Endothelial cell of hepatic sinusoid (primary cell): ENCODE data around the gene SHISA9.
"Not testable (repeated sequence)": the region's sequence is repeated elsewhere in the genome, so short reads cannot be mapped to it uniquely, and the experiment has no call there.

ENCODE experiments used
- in situ Hi-C: cut with HindIII; loops from 2 replicates; pipeline ENCODE4 v1.10.0; 2017; ENCODE audit warnings: low sequenced_read_pairs

Gene SHISA9

DNA sequence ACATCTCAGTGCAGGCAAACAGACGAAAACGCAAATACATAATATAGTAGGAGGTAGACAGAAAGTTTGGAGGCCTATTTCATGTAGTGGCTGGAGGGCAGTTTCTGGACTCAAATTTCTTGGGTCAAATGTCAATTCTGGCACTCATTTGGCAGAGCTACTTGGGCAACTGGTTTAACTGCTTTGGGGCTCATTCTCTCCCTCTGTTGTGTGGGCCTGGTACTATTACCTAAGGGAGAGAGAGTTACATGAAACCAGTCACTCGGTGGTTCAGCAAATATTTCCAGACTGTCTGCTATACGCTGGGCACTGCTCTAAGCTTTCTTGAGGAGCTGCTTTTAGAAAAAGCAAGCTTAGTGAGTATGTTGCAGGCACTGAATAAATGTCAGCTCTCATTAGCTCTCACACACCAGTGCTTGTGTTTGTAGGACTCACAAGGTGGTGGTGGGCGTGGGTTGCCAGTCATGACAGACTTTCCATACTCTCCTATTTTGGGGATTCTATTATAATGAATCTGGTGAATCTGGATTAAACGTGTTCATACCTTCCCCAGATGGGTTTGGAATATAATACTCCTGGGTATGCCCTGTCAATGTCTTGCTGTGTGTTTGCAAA, 1.8 kb upstream of the SHISA9 start:
- in situ Hi-C loops: no loop called here

DNA sequence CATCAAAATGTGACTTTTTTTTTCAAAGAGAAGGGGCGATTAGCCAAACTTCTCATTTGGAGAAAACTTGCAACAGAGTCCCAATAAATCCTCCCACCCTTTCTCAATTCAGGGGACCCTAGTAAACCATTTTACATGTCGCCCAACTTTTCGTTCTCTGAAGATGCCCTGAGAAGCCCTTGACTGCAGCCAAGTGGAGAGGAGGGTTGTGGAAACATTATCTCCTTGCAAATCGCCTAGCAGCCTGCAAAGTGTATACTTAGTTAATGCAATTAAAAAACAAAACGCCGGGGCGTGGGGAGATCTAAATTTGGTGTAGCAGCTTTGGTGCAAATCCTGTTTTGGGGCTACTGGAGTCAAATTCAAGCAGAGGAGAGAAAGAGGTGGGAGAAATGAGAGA, 1.2 kb upstream of the SHISA9 start:
- in situ Hi-C loops: no loop called here

DNA sequence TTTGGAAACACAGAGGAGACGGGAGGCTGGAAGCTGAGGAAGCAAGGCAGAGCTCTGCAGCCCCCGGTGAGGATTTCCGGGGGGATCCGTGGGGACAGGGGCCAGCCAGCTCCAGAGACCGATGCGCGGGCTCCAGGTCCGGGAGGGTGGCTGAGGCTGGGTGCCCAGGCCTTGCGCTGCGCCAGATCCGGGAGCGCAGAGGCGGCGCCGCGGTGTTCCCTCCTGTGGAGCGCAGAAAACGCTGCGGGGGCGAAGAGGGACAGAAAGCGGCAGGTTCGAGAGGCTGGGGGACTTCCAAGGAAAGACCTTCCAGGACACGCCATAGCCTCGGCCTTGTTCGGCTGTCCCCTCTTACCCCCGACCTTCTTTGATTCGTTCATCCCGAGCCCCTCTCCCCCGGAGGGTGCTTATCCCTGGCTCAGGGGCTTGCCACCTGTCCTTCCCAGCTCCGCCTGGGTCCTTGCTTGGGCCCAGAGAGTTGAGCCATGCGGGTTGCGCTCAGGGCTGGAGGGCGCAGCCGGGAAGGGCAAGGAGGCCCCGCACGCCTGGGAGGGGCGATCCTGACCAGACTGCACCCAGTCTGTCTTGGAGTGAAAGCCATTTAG, 697 bp upstream of the SHISA9 start:
- in situ Hi-C loops: no loop called here

DNA sequence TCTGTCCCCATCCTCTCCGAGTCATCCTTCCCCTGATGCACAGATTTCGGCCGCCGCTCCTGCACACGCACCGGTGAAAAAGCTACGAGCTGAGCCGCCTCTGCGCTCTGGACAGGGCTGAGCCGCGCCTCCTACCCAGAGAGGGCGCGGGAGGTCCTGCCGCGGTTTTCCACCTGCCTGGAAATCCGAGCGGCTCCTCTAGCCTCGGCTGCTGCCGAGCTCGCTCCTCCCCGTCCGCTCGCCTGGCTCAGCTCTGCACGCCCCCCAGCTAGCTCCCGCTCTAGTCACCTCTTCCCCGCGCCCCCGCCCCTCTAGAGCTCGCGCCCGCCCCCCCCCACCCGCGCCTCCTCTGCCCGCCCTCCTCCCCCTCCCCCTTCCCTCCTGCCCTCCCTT, 198 bp upstream of the SHISA9 start:
- in situ Hi-C loops: no loop called here

DNA sequence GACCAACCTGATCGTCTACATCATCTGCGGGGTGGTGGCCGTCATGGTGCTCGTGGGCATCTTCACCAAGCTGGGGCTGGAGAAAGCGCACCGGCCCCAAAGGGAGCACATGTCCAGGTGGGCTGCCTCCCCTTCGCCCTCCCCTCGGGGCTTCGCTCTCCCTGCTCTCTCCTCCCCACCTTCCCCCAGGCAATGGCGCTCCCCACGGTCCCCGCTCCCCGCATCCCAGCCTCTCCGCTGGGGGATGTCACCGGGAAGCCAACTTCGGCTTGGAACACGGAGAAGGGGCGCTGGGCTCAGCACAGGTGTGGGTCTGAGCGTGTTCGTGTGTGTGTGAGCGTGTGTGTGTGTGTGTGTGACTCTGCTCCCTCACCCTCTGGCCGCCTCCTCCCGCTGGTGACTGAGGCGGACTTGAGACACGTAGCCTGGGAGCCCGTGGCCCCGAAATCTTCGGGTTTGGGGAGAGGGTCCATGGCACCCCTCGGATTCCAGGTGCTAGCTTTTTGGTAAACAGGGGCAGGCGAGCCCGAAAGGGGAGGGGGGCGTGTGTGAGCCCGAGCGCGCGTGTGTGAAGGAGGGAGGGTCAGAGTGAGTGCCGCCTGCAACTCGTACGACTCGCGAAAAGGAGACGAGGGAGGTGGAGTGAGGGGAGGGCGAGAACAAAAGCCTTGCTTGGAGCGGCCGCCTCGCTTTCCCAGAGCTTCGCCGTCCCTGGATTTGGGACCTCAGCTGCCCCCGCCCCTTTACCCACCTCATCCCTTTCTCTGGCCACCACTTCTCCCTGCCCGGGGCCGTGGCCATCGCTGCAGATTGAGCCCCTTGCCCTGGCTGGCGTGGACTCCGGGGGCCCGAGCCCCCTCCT, 1.3 kb downstream of the SHISA9 start:
- in situ Hi-C loops: no loop called here

DNA sequence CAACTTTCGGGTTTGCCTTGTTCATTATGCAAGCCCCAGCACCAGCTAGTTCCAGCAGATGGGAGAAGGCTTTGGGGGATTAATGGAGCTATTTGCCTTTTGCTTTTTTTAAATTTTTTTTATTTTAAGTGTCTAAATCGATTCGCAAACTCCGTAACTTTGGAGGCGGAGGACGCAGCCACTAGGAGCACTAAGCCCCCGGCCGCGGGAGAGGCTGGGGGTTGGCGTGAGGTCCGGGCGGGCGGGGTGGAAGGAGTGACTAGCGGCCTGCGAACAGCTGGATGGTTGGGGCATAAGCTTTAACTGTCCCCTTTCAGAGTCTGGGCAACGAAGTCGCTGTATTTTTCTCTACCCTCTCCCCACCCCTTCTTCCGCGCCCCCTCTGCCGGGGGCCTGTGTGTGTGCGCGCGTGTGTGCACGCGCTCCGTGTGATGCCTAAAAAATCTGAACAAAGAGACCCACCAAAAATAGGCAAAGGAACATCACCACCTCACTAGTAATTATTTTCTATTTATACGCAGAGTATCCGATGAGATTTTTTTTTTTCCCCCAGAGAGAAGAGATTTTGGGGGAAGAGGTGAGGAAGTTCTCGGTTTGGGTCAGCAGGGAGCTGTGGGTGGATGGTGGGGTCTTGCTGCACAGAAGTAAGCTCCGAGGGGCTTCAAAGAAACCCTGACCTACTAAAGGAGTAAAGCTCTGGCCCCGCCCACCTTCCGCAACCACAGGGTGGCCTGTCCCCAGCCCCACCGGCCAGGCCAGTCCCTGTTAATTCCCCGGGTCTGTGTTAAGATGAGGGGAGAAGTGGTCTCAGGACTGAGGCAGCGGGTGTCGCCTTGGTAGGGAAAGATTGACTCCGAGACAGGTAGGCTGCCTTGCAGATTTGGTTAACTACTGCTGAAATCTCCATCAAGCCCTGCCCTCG, 2.3 kb downstream of the SHISA9 start:
- in situ Hi-C loops: no loop called here

DNA sequence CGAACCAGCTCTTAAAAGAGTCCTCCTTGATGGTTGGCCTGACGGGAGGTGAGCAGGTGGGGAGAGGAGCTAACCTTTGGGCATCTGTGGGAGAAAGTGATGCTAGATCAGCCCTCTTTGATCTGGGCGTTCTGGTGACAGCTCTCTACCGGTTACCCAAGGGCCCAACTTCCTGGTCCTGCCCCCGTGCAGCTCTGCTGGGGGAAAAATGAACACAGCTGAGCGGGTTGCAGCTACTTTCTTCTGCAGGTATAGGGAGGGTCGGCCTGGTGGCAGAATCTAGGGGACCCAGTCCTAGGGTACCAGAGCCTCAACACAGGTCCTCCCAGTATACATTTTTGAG, 2.9 kb downstream of the SHISA9 start:
- in situ Hi-C loops: no loop called here

DNA sequence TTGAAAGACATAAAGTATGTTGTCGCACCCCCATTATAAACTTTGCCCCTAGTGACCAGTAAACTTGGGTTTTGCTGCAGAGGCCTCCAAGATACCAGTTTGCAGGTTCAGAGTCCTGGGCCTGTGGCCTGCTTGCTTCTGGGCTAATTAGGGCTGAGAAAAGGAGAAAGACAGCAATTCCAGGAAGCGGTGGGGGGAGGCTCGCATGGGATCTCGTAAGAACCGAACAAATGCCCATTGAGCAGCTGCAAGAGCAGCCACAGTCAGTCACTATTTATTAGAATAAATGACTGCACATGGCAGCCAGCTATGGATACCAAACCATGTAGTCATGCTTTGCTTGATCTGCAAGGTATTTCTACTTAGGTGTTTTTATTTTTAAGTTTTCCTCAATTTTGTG, 4.9 kb downstream of the SHISA9 start:
- in situ Hi-C loops: no loop called here

DNA sequence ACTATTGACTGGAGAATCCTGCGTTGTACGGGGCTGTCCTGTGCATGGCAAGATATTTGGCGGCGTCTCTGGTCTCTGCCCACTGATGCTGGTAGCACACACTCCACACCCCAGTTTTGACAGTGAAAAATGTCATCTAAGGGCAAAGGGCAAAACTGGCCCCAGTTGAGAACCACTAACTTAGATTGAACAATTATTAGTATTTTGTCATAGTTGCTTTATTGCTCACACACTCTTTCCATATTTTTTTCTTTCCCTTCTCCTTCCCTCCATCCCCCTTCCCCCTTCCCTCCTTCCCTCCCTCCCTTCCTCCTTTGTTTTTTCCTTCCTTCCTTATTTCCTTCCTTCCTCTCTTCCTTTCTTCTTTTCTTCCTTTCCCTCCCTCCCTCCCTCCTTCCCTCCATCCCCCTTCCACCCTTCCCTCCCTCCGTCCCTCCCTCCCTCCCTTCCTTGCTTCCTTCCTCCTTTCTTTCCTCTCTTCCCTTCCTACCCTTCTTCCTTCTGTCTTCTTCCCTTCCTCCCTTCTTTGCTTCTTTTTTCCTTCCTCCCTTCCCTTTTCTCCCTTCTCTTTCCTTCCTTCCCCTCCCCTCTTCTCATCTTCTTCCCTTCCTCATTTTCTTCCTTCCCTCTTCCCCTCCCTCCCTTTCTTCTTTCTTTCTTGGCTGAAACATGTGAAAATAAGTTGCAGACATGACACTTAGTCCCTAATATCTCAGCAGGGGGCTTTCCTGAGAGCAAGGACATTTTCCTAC, 5.5 kb downstream of the SHISA9 start:
- in situ Hi-C loops: no loop called here

DNA sequence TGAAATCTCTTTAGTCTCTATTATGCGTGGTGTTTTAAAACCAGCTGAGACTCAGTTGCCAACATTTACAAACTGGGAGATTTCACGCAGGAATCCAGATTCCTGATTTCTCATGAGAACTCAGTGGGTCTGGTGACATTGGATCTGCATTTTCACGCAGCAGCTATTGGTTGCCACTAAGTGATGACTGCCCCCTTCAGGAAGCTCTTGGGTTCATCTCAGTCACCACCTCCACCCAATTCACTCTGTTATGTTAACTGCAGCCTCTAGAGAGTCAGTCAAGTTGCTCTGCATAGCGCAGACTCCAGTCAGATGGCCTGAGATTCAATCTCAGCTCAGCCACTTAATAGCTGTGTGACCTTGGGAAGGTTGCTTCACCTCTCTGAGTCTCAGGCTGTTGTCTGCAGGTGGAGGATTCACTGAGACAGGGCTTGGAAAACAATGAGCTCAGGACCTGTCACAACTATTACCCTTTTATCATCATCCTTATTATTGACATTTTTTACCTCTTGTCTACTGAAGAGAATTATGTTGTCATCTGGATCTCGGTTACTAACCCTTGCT, 6.4 kb downstream of the SHISA9 start:
- in situ Hi-C loops: no loop called here

DNA sequence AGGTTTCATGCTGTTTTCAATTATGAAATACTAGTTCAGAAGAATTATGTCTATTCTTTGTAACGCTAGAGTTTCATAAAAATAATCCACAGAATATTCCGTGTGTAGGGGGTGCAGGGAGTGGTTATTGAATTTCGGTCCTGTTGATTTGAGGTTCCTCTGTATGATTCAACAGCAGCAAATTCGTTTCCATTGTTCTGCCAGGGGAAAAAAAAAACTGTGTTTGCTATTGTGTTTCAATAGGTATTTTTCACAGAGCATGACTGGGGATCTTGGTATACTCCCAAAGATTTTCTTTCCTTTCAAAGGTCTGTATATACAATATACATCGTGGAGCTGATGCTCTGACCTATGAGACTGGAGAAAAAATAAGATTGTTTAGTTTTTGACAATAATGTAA, 15.8 kb downstream of the SHISA9 start:
- in situ Hi-C loops: loop anchor here (5.0 kb wide), 1 partner anchor 55 kb away; no protein-coding TSS in a partner anchor

DNA sequence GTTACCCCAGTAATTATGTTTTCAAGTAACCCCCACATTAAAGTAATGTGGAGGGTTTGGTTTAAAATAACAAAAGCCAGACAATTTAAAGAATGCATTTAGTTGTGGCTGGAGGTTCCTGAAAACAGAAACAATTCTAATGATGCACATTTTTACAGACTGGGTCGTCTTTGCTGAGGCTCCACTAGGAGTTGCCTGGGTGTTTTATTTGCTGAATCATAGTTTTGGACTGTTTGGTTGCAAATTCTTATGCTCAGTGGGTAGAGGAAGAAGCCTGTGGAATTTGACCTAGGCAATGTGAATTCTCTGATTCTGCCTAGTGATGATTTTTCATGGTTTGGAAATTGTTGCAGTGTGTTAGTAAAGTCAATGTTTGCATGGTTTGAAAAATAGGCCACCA, 16.3 kb downstream of the SHISA9 start:
- in situ Hi-C loops: loop anchor here (5.0 kb wide), 1 partner anchor 55 kb away; no protein-coding TSS in a partner anchor

DNA sequence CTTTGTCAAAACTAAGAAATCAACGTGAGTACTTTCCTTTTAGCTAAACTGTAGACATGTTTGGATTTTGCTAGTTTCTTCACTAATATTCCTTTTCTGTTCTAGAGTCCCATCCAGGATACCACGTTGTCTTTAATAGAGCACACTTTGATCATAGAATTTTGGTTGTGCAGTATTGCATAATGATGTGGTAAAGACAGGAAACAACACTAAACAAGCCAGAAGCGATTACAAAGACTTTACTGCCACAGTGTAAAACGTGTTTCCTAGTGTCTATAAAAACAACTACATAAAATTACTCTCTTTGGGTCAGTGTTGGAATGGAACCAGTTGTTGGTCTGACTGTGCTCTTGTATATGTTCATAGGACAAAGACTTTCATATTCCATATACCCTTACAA, 19.3 kb downstream of the SHISA9 start:
- in situ Hi-C loops: no loop called here

DNA sequence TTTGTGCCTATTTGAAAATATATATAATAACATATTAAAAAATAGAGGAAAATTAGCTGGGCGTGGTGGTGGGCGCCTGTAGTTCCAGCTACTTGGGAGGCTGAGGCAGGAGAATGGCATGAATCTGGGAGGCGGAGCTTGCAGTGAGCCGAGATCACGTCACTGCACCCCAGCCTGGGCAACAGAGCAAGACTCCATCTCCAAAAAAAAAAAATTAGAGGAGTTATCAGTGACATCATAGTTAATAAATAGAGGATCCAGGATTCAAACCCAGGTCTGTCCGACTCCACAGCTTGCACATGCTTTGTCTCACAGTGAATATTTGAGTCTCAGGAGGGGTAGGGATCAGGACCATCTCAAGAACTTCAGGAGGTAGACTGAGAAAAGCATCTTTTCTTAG, 22.2 kb downstream of the SHISA9 start:
- in situ Hi-C loops: not testable (repeated sequence)

DNA sequence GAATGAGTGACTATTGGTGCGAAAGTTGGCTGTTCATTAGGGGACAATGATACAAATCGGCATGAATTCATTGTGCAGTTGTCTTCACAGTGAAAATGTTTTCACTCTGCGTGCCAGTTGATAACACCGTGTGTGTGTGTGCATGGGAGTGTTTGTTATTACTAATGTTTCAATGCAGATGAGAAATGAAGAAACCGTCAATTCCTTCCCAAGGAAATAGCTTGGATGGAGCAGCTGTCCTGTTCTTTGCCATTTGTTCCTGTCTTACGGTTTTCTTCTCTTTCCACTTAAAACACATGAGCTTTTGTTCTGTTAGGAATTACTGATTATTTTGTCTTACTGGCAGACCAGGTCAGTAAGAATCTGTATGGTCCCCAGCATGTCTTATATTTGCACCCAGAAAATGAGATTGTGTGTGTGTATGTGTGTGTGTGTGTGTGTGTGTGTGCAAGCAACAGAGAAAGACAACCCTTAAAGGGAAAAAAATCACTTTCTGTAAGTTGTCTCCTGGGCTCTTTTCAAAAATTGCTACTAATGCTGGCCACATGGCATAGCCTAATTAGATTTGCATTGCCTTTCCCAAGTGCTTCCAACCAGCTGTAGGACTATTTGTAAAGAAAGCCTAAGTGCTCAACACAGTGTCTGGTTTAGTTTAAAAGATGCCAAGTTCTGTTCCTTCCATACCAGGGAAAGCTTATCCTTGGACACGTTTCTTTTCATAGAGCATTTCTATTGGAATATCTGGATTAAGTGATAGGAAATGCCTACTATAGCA, 23.8 kb downstream of the SHISA9 start:
- in situ Hi-C loops: no loop called here

DNA sequence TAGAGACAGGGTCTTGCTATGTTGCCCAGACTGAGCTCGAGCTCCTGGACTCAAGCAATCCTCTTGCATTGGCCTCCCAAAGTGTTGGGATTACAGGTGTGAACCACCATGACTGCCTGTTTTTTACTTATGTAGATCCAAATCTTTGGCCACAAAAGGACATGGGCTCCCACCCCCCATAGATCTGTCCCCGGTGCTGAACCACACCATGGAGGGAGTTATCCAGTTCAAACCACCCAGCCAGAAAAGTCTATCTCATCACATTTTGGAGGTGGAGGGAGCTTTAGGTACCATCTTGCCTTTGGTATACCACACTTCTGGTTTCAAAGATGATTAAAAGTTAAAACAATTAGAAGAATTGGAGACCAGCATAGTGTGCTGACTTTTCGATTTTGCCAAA, 26.2 kb downstream of the SHISA9 start:
- in situ Hi-C loops: no loop called here

DNA sequence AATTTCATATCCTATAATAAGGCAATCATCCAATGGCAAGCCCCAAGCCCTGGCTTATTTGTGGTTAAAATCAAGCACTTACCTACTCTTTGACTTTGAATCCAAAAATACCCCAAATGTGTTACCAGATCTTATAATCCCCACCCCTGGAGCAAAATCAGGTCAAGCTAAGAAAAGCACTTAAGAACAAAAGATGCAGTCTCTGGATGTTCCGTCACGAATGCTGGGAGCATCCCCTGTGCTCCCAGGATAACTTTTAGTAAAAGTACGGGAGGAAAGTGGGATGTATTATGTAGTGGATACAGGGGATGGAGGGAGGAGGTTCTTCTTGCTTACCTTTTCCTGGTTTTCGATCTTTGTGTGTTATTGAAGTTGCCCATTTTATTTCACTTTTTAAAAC, 29.5 kb downstream of the SHISA9 start:
- in situ Hi-C loops: no loop called here

DNA sequence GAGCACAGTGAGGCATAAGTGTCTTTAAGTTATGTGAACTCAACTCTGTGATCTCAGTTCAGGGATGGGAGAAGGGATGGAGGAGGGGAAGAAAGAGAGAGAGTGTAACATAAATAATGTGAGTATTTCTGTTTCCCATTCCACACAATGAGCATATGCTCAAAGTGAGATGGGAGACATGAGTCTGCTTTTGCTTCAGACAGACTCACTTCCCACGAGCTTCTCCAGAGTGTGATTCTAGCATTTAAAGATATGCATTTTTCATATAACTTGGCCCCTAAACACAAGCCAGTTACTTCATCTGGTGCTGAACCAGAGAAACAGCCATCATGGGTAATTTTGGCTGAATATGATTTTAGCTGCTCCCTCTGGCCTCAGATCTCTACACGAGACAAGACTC, 35.0 kb downstream of the SHISA9 start:
- in situ Hi-C loops: no loop called here

DNA sequence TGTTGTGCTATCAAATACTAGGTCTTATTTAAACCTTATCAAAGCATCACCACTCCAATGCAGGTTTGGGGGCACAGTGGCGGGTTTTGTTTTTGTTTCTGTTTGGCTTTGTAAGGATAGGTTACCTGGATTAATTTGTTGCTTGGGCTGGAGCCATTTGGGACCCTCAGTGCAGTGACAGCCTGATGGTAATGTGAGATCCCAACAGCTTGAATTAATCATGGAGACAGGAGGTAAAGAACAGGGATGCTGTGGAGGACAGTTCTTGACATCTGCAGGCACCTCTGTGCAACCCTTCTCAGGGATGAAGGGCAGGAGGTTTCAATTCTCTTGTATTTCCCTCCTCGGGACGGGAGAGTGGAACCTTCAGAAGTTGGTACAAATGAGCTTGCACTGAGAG, 40.5 kb downstream of the SHISA9 start:
- in situ Hi-C loops: no loop called here
